22Rv1 (cell line): ENCODE results near the gene METTL2B.

Experiments
- H3K27ac ChIP-seq: fragments of 450-650 bp; 2 replicates; pipeline ENCODE4 v1.5.1; 2017
- ZFX ChIP-seq: fragments of 450-650 bp; IDR thresholded peaks from 2 replicates; pipeline ENCODE4 v1.6.1; 2017; ENCODE audit warnings: antibody characterized with exemption, borderline replicate concordance
- TF ChIP-seq, protein P1 (sequence below): fragments of 450-650 bp; IDR thresholded peaks from 2 replicates; pipeline ENCODE4 v1.5.1; 2017; ENCODE audit warnings: mild to moderate bottlenecking

Gene METTL2B, protein sequence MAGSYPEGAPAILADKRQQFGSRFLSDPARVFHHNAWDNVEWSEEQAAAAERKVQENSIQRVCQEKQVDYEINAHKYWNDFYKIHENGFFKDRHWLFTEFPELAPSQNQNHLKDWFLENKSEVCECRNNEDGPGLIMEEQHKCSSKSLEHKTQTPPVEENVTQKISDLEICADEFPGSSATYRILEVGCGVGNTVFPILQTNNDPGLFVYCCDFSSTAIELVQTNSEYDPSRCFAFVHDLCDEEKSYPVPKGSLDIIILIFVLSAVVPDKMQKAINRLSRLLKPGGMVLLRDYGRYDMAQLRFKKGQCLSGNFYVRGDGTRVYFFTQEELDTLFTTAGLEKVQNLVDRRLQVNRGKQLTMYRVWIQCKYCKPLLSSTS

DNA sequence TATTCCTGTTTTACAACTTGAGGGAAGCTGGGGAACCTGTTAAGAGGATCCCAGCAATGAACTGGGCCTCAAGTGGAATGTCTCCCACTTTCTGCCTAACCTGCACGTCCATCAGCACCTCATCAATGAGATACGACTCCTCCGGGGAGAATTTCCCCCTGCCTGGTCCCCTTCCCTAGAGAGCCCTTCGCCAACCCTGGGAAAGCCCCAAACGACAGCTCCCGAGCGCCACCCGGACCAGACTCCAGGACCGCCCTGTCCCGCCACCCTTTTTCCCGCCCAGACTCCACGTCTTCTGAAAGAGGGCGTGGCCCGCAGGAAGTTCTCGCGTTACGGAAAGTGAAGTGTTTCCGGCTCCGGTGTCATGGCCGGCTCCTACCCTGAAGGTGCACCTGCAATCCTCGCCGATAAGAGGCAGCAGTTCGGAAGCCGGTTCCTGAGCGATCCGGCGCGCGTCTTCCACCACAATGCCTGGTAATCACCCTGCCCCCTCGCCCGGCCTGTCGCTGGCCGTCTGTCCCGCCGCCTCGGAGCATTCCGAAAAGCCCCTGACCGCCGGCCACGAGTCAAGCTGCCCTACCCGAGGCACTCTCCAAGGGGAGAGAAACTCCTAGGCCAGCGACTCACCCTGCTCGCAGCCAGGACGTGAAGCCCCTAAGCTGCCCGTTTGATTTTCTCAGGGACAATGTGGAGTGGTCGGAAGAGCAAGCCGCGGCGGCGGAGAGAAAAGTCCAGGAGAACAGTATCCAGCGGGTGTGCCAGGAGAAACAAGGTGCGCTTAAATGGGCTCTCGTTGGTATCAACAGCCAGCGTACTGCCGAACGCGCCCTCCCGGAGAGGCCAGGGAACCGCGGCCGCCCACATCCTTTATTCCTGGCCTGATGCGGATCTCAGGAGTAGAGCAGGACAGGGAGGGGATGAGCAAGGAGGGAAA lies at the start of gene METTL2B:
Gene METTL2B, plus strand, starts transcription at position 347 of the 934 bp plus-strand sequence. Its CDS starts 18 bp downstream, at position 365.
- H3K27ac ChIP-seq, result peak within 1 kb of the TSS; percentile 92

DNA sequence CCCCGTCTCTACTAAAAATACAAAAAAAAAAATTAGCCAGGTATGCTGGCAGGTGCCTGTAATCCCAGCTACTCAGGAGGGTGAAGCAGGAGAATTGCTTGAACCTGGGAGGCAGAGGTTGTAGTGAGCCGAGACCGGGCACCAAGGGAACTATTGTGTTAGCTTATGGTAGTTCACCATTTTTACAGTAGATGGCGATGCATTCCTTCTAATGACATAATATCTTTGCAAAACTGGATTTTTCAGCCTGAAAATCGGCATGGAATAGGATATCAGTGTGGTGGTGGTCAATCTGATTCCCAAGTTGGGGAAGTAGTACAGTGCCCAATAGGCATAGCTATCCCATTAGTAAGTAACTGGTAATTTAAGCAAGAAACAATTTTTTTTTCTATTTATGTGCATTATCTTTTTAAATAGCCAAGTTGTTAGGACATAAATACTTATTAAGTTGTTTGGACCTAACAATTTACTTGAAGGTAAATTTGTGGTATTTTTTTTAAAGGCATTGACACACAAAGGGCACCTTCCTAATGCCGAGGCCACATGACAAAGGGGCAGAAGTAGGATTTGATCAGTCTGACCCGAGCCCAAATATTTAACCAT lies 49.2 kb upstream of the METTL2B start:
- no peak overlapping the region for H3K27ac ChIP-seq
- TF ChIP-seq, protein P1, sequence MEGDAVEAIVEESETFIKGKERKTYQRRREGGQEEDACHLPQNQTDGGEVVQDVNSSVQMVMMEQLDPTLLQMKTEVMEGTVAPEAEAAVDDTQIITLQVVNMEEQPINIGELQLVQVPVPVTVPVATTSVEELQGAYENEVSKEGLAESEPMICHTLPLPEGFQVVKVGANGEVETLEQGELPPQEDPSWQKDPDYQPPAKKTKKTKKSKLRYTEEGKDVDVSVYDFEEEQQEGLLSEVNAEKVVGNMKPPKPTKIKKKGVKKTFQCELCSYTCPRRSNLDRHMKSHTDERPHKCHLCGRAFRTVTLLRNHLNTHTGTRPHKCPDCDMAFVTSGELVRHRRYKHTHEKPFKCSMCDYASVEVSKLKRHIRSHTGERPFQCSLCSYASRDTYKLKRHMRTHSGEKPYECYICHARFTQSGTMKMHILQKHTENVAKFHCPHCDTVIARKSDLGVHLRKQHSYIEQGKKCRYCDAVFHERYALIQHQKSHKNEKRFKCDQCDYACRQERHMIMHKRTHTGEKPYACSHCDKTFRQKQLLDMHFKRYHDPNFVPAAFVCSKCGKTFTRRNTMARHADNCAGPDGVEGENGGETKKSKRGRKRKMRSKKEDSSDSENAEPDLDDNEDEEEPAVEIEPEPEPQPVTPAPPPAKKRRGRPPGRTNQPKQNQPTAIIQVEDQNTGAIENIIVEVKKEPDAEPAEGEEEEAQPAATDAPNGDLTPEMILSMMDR, result peak; percentile 88
- TF ChIP-seq ZFX, result no peak

More for the DNA sequence above, at the start of gene METTL2B:
- TF ChIP-seq, protein P1, result peak; percentile 60

DNA sequence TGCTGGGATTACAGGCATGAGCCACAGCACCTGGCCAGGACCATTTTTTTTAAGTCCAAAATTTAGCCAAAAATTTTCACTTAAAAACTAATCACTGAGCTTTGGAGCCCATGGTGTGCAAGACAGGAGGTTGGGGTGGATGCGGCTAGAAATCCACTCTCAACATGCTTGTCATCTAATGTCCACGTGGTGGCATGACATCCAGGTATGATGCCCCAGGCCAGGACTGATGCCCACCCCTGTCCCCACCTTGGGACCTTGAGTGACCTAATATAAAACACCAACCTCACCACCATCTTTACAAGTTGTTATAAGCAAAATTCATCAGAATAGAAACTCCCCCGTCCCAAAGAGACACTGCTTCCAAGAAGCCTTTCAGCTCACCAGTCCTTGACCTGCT lies 46.3 kb upstream of the METTL2B start:
- no peak overlapping the region for H3K27ac ChIP-seq
- TF ChIP-seq, protein P1, result peak; percentile 54
- TF ChIP-seq ZFX, result no peak

DNA sequence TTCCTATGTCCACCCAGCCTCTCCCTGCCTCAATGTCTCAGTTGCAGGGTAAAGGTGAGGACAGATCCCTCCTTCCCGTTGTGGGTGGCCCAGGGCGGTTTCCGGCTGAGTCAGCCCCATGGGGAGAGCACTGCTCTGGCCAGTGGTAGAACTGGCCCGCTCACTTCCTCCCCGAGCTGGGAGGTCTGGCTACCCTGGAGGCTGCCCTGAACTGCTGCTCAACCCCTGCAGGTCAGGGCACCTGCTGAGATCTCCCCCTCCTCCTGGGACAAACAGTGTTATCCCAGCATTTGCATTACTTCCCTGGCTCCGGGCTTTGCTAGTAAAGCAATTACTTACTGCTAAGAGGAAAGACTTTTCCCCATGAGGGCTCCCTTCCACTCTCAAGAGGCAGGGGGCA lies 45.3 kb upstream of the METTL2B start:
- H3K27ac ChIP-seq, result no peak overlapping the region
- TF ChIP-seq, protein P1, result no peak
- no peak for TF ChIP-seq ZFX

DNA sequence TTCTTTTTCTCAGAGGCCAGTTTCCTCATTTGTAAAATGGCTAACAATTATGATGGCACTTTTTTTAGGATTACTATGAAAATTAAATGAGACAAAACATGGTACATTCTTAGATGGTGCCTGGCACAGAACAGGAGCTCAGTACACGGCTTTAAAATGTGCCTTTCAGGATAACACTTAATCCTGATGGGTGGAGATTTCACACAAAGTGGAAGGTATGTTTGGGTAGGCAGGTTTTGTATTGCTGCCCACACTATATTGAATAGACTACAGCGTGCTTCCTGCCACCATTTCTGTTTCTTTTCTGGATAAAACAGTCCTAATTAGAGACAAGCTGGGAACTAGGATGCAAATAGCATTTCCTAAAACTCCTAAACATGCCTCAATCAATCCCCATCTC lies 44.8 kb upstream of the METTL2B start:
- TF ChIP-seq, protein P1, result no peak
- no peak for TF ChIP-seq ZFX
- no peak overlapping the region for H3K27ac ChIP-seq

DNA sequence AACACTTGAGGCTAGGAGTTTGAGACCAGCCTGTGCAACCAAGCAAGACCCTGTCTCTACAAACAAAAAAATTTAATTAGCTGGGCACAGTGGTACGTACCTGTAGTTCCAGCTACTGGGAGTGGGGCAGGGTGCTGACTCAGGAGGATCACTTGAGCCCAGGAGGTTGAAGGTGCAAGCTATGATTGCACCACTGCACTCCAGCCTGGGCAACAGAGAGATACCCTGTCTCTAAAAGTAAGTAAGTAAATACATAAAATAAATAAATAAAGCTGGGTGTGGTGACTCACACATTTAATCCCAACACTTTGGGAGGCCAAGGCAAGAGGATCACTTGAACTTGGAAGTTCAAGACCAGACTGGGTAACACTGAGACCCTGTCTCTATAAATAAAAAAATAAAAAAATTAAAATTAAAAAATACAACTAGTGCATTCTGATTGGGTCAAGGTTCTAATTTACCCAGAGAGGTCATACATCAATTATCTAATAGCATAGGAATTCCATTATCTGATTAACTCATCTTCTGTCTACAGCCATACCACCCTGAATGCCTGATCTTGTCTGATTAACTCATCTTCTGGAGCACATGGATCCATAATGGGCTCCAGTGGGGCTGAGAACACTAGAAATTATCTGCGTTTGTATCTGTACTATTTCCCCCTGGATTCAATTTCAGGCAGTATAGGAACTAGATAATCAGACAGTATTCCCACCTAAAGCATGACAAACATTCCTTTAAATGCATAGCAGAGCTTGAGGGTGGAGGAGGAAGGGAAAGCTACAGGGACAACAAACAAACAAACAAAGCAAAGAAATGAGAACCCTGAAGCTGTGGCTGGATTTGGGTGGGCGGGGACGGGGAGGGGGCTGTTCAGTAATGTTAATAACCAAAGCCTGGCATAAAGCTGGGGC lies 41.9 kb upstream of the METTL2B start:
- H3K27ac ChIP-seq, result peak overlapping the region; percentile 85
- TF ChIP-seq ZFX, result no peak
- TF ChIP-seq, protein P1, result no peak
